Mammary epithelial cell (primary cell): Measurements from ENCODE around the gene SEPTIN12.

ENCODE experiments used
- EZH2 ChIP-seq: IDR thresholded peaks from 2 replicates; pipeline ENCODE4 v1.6.1; 2012; ENCODE audit warnings: low read length, inconsistent platforms, borderline replicate concordance
- TF ChIP-seq, protein P1 (sequence below), 2 donors: IDR thresholded peaks in 1 of 2; conservative IDR thresholded peaks in 1 of 2; 2 replicates each; pipeline ENCODE4 v1.5.1; 2011 to 2012; ENCODE audit warnings: inconsistent platforms in 2 of 2, low read length in 2 of 2, mild to moderate bottlenecking in 2 of 2, control low read depth in 1 of 2, low read depth in 1 of 2; ENCODE audit not compliant: insufficient read depth in 1 of 2; ENCODE audit errors: extremely low read depth in 1 of 2

DNA sequence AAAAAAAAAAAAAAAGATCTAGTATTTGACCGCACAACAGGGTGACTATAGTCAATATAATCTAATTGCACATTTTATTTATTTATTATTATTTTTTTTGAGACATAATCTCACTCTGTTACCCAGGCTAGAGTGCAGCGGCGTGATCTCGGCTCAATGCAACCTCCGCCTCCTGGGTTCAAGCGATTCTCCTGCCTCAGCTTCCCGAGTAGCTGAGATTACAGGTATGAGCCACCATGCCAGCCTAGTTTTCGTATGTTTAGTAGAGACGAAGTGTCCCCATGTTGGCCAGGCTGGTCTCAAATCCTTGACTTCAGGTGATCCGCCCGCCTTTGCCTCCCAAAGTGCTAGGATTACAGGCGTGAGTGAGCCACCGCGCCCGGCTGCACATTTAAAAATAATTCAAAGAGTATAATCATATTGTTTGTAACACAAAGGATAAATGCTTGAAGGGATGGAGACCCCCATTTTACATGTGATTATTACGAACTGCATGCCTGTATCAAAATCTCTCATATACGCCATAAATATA lies 54.9 kb downstream of the SEPTIN12 start:
- TF ChIP-seq, protein P1, sequence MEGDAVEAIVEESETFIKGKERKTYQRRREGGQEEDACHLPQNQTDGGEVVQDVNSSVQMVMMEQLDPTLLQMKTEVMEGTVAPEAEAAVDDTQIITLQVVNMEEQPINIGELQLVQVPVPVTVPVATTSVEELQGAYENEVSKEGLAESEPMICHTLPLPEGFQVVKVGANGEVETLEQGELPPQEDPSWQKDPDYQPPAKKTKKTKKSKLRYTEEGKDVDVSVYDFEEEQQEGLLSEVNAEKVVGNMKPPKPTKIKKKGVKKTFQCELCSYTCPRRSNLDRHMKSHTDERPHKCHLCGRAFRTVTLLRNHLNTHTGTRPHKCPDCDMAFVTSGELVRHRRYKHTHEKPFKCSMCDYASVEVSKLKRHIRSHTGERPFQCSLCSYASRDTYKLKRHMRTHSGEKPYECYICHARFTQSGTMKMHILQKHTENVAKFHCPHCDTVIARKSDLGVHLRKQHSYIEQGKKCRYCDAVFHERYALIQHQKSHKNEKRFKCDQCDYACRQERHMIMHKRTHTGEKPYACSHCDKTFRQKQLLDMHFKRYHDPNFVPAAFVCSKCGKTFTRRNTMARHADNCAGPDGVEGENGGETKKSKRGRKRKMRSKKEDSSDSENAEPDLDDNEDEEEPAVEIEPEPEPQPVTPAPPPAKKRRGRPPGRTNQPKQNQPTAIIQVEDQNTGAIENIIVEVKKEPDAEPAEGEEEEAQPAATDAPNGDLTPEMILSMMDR (conservative IDR thresholded peaks at IDR 0.05 in 1 of 2, IDR thresholded peaks at IDR 0.05 in 1 of 2; ENCODE audit: extremely low read depth in 1 of 2, insufficient read depth in 1 of 2, low read depth in 1 of 2, low read length in 2 of 2) = no peak
- TF ChIP-seq EZH2 = no peak
